HS-5 (cell line): ENCODE data around the gene MED22.
"Not testable (repeated sequence)": the region's sequence is repeated elsewhere in the genome, so short reads cannot be mapped to it uniquely, and the experiment has no call there.

Experiments used
- DNase-seq: peaks from one replicate; pipeline ENCODE4 v3.0.0-alpha.2; 2012; ENCODE audit warnings: low read depth

MED22 gene

GRCh38 chr9:133304477-133305377, 43.2 kb downstream of the MED22 start:
- no peak for DNase-seq

GRCh38 chr9:133304158-133304470, 43.8 kb downstream of the MED22 start:
- DNase-seq: no peak

- DNase-seq: no peak
Measured at GRCh38 chr9:133303266-133304157, 44.4 kb downstream of the MED22 start.

GRCh38 chr9:133301253-133302230, 46.4 kb downstream of the MED22 start:
- no peak for DNase-seq

GRCh38 chr9:133299996-133300395, 47.9 kb downstream of the MED22 start:
- not testable (repeated sequence) for DNase-seq

- no peak for DNase-seq
Measured at GRCh38 chr9:133294257-133294656, 53.7 kb downstream of the MED22 start.

GRCh38 chr9:133290751-133291302, 57.1 kb downstream of the MED22 start:
- DNase-seq: no peak
